Liver (tissue), 3 donors: ENCODE measurements around the gene OPN4.

Source experiments
- CTCF ChIP-seq: fragments of 150-350 bp; IDR thresholded peaks from 2 replicates; pipeline ENCODE4 v1.5.1; 2017; ENCODE audit warnings: improper control_type of control experiment, low read depth, low read length; ENCODE audit not compliant: missing input control
- GABPA ChIP-seq, 2 donors: IDR thresholded peaks in 1 of 2; conservative IDR thresholded peaks in 1 of 2; 2 replicates each; pipeline ENCODE4 v1.6.1; 2016; ENCODE audit warnings: antibody characterized with exemption in 2 of 2, mild to moderate bottlenecking in 1 of 2, moderate library complexity in 1 of 2
- RAD21 ChIP-seq, 2 donors: IDR thresholded peaks; 2 replicates each; pipeline ENCODE4 v1.6.1; 2016; ENCODE audit warnings: antibody characterized with exemption in 2 of 2, mild to moderate bottlenecking in 2 of 2
- REST ChIP-seq: IDR thresholded peaks from 2 replicates; pipeline ENCODE4 v1.6.1; 2016; ENCODE audit warnings: antibody characterized with exemption, mild to moderate bottlenecking
- TAF1 ChIP-seq: conservative IDR thresholded peaks from 2 replicates; pipeline ENCODE4 v1.6.1; 2016; ENCODE audit warnings: antibody characterized with exemption, mild to moderate bottlenecking
- YY1 ChIP-seq: IDR thresholded peaks from 2 replicates; pipeline ENCODE4 v1.6.1; 2016; ENCODE audit warnings: antibody characterized with exemption, mild to moderate bottlenecking
- TF ChIP-seq, protein P1 (sequence below): IDR thresholded peaks from 2 replicates; pipeline ENCODE4 v1.6.1; 2016; ENCODE audit warnings: antibody characterized with exemption
- TF ChIP-seq, protein P2 (sequence below): IDR thresholded peaks from 2 replicates; pipeline ENCODE4 v1.6.1; 2016; ENCODE audit warnings: antibody characterized with exemption
- TF ChIP-seq, protein P3 (sequence below): IDR thresholded peaks from 2 replicates; pipeline ENCODE4 v1.6.1; 2016; ENCODE audit warnings: antibody characterized with exemption
- donor health status: healthy.
- donor health status: healthy.

- TF ChIP-seq CTCF (no peak), TAF1 (no peak), RAD21 (IDR thresholded peaks at IDR 0.05) (no peak), GABPA (IDR thresholded peaks at IDR 0.05 in 1 of 2, conservative IDR thresholded peaks at IDR 0.05 in 1 of 2) (no peak), REST (no peak), YY1 (no peak)
- TF ChIP-seq, protein P1, sequence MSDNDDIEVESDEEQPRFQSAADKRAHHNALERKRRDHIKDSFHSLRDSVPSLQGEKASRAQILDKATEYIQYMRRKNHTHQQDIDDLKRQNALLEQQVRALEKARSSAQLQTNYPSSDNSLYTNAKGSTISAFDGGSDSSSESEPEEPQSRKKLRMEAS = no peak
- TF ChIP-seq, protein P2, sequence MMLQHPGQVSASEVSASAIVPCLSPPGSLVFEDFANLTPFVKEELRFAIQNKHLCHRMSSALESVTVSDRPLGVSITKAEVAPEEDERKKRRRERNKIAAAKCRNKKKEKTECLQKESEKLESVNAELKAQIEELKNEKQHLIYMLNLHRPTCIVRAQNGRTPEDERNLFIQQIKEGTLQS = no peak
- TF ChIP-seq, protein P3, sequence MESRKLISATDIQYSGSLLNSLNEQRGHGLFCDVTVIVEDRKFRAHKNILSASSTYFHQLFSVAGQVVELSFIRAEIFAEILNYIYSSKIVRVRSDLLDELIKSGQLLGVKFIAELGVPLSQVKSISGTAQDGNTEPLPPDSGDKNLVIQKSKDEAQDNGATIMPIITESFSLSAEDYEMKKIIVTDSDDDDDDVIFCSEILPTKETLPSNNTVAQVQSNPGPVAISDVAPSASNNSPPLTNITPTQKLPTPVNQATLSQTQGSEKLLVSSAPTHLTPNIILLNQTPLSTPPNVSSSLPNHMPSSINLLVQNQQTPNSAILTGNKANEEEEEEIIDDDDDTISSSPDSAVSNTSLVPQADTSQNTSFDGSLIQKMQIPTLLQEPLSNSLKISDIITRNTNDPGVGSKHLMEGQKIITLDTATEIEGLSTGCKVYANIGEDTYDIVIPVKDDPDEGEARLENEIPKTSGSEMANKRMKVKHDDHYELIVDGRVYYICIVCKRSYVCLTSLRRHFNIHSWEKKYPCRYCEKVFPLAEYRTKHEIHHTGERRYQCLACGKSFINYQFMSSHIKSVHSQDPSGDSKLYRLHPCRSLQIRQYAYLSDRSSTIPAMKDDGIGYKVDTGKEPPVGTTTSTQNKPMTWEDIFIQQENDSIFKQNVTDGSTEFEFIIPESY = no peak
Observed at GRCh38 chr10:86655596-86655995, 1.2 kb downstream of the OPN4 start.
